Esophagus muscularis mucosa (tissue), 4 donors: ENCODE data around the gene C1orf210. TPM values are rescaled to one million over a fixed set of nuclear protein-coding genes. Genes with fewer than 3 reads are reported as not detected.
A peak's percentile ranks its signal among the peaks of the same experiment; 100 is the strongest.

ENCODE experiments used
- DNase-seq: peaks from one replicate; pipeline ENCODE4 v3.0.0-alpha.2; 2017; ENCODE audit errors: extremely low spot score
- H3K27ac ChIP-seq, 4 donors: fragments of 200-600 bp; sonication (generic); replicated peaks in 1 of 4; 1 replicate in 3 of 4; 2 replicates in 1 of 4; pipeline ENCODE4 v1.5.1; 2016 to 2019; ENCODE audit warnings: mild to moderate bottlenecking in 1 of 4
- H3K27me3 ChIP-seq, 4 donors: fragments of 200-600 bp; sonication (generic); one replicate each; pipeline versions ENCODE4 v1.5.1 to v1.6.0; 2016 to 2019
- H3K36me3 ChIP-seq, 4 donors: fragments of 200-600 bp; sonication (generic); one replicate each; pipeline ENCODE4 v1.5.1; 2016 to 2019
- H3K4me1 ChIP-seq, 4 donors: fragments of 200-600 bp; sonication (generic); one replicate each; pipeline ENCODE4 v1.5.1; 2016 to 2019
- H3K4me3 ChIP-seq, 4 donors: fragments of 200-600 bp; sonication (generic); 1 replicate in 2 of 4; 2 replicates in 2 of 4; pipeline ENCODE4 v1.5.1; 2016 to 2019; ENCODE audit warnings: mild to moderate bottlenecking in 4 of 4, moderate library complexity in 1 of 4
- H3K9me3 ChIP-seq, 4 donors: fragments of 200-600 bp; sonication (generic); 1 replicate in 3 of 4; 2 replicates in 1 of 4; pipeline ENCODE4 v1.5.1; 2016 to 2019
- EP300 ChIP-seq: sonication (generic); formaldehyde crosslinking; IDR thresholded peaks from one replicate; pipeline ENCODE4 v1.6.1; 2017; ENCODE audit warnings: antibody characterized with exemption
- POLR2A ChIP-seq: fragments of 450-650 bp; IDR thresholded peaks from one replicate; pipeline ENCODE4 v1.6.1; 2017; ENCODE audit warnings: antibody characterized with exemption, moderate library complexity, mild to moderate bottlenecking, low read depth
- POLR2AphosphoS5 ChIP-seq, 2 donors: sonication (generic); formaldehyde crosslinking; IDR thresholded peaks; one replicate each; pipeline ENCODE4 v1.6.1; 2017; ENCODE audit warnings: antibody characterized with exemption in 2 of 2
- WGBS: methylation state at CpG from one replicate; pipeline ENCODE4 v1.1.5; 2018; 5-methylcytosine and 5-hydroxymethylcytosine counted together
- intact Hi-C: fragments of 100-400 bp; cut with DNase I; formaldehyde crosslinking; loops from one replicate; pipeline ENCODE4 v1.15.1; 2023
- total RNA-seq, 4 donors: library from RNA; depleted of rRNA; stranded (reverse); fragments of >200 nt; gene quantifications; one replicate each; pipeline versions ENCODE4 v1.1.0 to v1.2.1, GENCODE V29; 2016
- TF ChIP-seq, protein P1 (sequence below), 3 experiments: fragments of 200-600 bp in 2 of 3; fragments of 450-650 bp in 1 of 3; sonication (generic) in 2 of 3; IDR thresholded peaks; one replicate each; pipeline ENCODE4 v1.5.1; 2017 to 2019; ENCODE audit warnings: antibody characterized with exemption in 3 of 3, mild to moderate bottlenecking in 2 of 3, moderate library complexity in 1 of 3

Gene C1orf210
- not detected for total RNA-seq

DNA sequence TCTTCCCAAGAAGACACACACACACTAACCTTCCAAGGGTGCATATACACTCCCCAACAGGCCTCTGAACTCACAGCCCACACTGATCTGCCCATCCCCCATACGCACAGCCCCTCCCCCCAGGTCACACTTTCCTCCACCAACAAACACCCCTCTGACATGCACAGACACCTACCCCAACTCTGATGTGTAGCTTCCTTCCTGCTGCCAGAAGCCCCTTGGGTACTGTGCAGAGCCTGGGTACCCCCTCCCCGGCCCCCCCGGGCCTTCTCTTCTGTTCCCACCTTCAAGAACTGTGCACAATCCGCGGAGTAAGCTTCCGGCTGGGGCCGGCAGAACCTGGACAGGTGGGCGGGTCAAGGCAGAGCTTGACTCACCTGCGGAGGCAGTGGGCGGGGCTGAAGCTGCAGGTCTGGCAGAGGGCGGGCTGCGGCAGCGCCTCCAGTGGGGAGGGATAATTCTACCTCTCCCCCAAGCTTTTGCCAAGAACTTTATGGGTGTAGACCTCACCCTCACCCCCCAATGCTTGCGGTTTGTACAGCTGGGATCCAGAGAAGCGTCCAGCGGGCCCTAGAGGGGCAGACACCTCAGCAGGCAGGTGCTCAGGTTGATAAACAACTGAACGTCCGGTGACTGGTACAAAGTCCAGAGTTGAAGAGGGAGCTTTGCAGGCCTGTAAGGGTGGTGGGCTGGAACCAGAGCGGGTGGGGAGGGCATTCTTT, at the start of gene C1orf210:
Gene C1orf210, minus strand, starts transcription at position 313 of the 722 bp plus-strand sequence. CDS start 2,311 bp downstream, outside the sequence.
- intact Hi-C loops = no loop called here
- H3K27me3 ChIP-seq = peaks cover 0 to 10% (median 0%) of the 10 kb centered on the region in 4 donors
- no peaks in the 10 kb centered on the region for H3K9me3 ChIP-seq
- no peaks in the 10 kb centered on the region for H3K4me1 ChIP-seq
- no peak within 1 kb of the TSS for H3K27ac ChIP-seq
- TF ChIP-seq POLR2AphosphoS5 (IDR thresholded peaks at IDR 0.05) = no peak
- DNase-seq = no peak
- WGBS = 54% methylated on average over 16 of the region's 19 CpGs
- no peaks in the 10 kb centered on the region for H3K36me3 ChIP-seq
- peak within 1 kb of the TSS in 1 of 4 donors; percentile 16 for H3K4me3 ChIP-seq

DNA sequence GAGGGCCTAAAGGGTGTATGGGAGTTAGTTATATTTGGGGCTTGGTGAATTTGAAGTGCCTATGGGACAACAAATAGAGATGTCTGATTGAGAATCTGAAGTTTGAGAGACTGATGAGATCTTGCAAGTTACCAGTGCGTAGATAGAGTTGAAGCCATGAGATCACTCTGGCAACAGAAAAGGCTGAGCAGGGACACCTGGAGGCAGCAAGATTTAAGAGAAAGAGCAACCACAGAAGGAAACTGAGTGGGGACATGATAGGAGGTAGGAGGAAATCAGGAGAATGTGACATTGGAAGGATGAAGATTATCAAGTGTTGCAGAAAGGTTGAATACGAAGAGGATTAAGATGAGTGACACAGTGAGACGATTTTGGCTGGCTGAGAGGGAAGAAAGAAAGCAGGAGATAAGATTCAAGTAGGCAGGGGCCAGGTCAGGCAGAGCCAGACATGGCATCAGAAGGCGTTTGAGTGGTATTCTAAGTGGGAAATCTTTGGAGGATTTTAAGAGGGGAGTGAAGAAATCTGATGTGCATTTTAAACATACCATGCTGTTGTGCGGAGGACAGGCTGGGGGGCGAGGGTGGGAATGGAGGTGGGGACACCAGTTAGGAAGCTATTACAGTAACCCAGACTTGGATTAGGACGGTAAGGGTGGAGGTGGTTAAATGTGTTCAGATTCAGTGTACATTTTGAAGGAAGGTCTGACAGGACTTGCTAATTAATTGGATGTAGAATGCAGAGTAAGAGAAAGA, 49.2 kb upstream of the C1orf210 start:
- no peaks in the 10 kb centered on the region for H3K9me3 ChIP-seq
- H3K36me3 ChIP-seq = no peaks in the 10 kb centered on the region
- H3K27me3 ChIP-seq = no peaks in the 10 kb centered on the region
- no peak overlapping the region for H3K27ac ChIP-seq
- WGBS = 84% methylated on average over 7 of the region's 7 CpGs
- DNase-seq = no peak
- intact Hi-C loops = no loop called here
- H3K4me1 ChIP-seq = peaks cover 0 to 12% (median 9%) of the 10 kb centered on the region in 4 donors
- H3K4me3 ChIP-seq = no peak overlapping the region
- TF ChIP-seq EP300 (no peak), POLR2A (no peak), POLR2AphosphoS5 (IDR thresholded peaks at IDR 0.05) (no peak)
- TF ChIP-seq, protein P1, sequence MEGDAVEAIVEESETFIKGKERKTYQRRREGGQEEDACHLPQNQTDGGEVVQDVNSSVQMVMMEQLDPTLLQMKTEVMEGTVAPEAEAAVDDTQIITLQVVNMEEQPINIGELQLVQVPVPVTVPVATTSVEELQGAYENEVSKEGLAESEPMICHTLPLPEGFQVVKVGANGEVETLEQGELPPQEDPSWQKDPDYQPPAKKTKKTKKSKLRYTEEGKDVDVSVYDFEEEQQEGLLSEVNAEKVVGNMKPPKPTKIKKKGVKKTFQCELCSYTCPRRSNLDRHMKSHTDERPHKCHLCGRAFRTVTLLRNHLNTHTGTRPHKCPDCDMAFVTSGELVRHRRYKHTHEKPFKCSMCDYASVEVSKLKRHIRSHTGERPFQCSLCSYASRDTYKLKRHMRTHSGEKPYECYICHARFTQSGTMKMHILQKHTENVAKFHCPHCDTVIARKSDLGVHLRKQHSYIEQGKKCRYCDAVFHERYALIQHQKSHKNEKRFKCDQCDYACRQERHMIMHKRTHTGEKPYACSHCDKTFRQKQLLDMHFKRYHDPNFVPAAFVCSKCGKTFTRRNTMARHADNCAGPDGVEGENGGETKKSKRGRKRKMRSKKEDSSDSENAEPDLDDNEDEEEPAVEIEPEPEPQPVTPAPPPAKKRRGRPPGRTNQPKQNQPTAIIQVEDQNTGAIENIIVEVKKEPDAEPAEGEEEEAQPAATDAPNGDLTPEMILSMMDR (IDR thresholded peaks at IDR 0.05) = no peak

DNA sequence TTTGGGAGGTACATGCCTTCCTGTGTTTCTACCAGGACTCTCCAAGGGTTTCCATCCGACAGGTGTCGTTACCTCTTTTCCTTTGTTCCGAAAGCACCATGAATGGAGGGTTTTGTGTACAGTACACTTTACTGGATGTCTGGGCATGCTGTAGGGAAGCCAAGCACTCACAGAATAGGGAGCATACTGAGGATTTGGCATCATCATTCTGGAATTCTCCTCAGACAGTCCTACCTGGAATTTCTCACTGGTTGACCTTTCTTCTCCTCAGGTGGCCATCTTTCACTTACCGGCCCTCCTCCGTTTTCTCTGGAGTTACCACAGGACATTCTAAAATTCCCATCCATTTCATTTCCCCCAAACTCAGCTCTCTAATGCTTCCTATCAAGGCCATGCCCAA, 46.3 kb upstream of the C1orf210 start:
- H3K4me3 ChIP-seq = no peak overlapping the region
- H3K27me3 ChIP-seq = no peaks in the 10 kb centered on the region
- TF ChIP-seq, protein P1 (IDR thresholded peaks at IDR 0.05) = no peak
- TF ChIP-seq POLR2A = no peak
- no peak for TF ChIP-seq EP300
- no peak for TF ChIP-seq POLR2AphosphoS5 (IDR thresholded peaks at IDR 0.05)
- peaks cover 0 to 12% (median 10%) of the 10 kb centered on the region in 4 donors for H3K4me1 ChIP-seq
- WGBS = over 99% methylated on average over 5 of the region's 5 CpGs
- no peak overlapping the region for H3K27ac ChIP-seq
- intact Hi-C loops = no loop called here
- no peak for DNase-seq
- H3K36me3 ChIP-seq = no peaks in the 10 kb centered on the region
- peaks cover 0 to 12% (median 0%) of the 10 kb centered on the region in 4 donors for H3K9me3 ChIP-seq

DNA sequence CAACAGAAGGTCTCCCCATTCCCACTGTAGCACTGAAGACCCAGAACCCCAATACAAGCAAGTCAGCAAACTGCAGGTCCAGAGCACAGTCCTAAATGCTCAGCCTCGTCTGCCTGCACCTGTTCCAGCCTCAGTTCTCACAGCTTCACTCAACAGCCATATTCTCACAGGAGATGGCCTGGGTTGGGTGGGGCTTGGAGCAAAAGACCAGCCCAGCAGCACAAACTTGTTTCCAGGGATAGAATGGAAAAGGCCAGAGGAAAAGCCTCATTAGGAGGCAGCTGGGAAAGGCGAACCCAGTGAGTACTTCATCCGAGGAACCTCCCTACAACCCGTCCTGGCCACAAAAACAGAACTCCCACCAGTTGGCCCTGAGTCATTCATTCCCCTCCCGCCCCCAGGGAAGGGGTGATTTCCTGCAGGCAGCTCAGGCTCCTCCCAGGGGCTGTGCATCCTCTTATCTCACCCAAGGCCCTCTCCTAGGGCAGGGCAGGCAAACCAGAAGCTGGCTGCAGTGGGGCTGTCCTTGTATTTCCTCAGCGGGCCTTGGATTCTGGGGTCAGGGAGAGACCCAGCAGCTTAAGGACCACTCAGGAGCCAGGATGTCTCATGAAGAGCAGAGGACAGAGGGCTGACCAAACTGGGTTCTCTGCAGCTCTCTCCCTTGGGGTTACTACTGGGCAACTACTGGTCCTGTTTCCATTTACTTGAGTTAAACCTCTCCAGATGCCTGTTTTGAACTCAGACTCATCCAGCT, 44.8 kb upstream of the C1orf210 start:
- H3K36me3 ChIP-seq = no peaks in the 10 kb centered on the region
- no peak for DNase-seq
- intact Hi-C loops = no loop called here
- H3K9me3 ChIP-seq = peaks cover 0 to 13% (median 0%) of the 10 kb centered on the region in 4 donors
- H3K4me3 ChIP-seq = no peak overlapping the region
- H3K27me3 ChIP-seq = no peaks in the 10 kb centered on the region
- WGBS = 69% methylated on average over 5 of the region's 6 CpGs
- TF ChIP-seq, protein P1 (IDR thresholded peaks at IDR 0.05) = no peak
- TF ChIP-seq POLR2AphosphoS5 (IDR thresholded peaks at IDR 0.05) (no peak), EP300 (no peak), POLR2A (no peak)
- peak overlapping the region in 1 of 4 donors; percentile 18 for H3K27ac ChIP-seq
- peaks cover 0 to 12% (median 10%) of the 10 kb centered on the region in 4 donors for H3K4me1 ChIP-seq
